ENCODE measurements around the gene KDELR3. TPM values are rescaled to one million over a fixed set of nuclear protein-coding genes. Genes with fewer than 3 reads are reported as not detected.
A peak's percentile ranks its signal among the peaks of the same experiment; 100 is the strongest.

The KDELR3 gene
- total and polyA plus RNA-seq, 10 of the 15 experiments (the other 5 are each of a cell fraction or from before 2014, with no cell fraction given), result 0.15 to 0.98 (median 0.25) TPM; not detected in 1

DNA sequence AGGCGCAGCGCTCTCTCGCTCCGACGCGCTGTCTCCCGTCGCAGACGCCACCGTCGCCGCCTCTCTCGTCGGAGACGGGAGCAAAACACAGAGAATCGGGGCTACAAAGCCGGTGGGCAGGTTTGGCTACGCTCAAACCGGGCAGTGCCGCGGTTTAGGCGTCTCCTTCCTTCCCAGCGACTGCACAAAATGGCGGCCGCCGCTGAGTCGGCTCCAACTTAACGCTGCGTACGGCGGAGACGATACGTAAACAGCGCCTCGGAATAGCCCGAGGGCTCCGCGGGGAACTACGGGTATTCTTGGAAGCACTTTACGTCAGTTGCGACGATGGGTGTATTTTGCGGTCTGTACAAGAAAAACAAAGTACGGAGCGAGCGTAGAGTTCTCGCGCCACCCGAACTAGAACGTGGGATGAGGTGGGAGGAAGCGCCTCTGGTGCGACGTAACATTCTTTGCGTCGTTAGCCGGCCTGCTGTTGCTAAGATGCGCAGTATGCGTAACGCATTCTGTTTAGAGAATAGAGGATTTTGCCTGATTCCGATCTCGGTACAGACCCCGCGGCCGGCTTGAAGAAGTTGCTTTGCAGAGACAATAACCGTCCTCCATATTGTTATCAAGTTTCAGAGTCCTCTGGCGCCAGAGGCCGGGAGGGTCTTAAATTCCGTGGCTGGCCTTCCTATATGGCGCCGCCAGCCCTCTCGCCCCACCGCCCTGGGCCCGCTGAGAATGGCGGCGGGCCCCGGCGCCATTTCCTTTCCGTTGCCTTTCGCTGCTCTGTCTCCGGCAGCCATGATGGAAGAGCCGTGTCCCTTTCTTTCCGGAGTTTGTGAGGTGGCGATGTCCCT, 38.4 kb downstream of the KDELR3 start, which contains the start of gene DDX17 (continued):
- TF ChIP-seq BMI1 (IDR thresholded peaks at IDR 0.05; ENCODE audit: borderline replicate concordance), result no peak
- peak; percentile 62 for TF ChIP-seq SMAD1 (IDR thresholded peaks at IDR 0.05; ENCODE audit: low read depth, partially characterized antibody)
- peak; percentile 93 for TF ChIP-seq POLR2AphosphoS5 (IDR thresholded peaks at IDR 0.05; ENCODE audit: low read length)
- TF ChIP-seq YY1 (IDR thresholded peaks at IDR 0.05; ENCODE audit: low read depth, low read length), result peak; percentile 99
- peak; percentile 76; the same call in 1 of the 2 replicates for TF ChIP-seq ZBTB33 (IDR thresholded peaks at IDR 0.05)
- peak; percentile 66; the same call in 2 of the 3 replicates for TF ChIP-seq POU2F2 (IDR thresholded peaks at IDR 0.05; ENCODE audit: borderline replicate concordance, low read depth, low read length)
- TF ChIP-seq E4F1 (IDR thresholded peaks at IDR 0.05; ENCODE audit: borderline replicate concordance, partially characterized antibody), result peak; percentile 51
- TF ChIP-seq SMARCA5 (IDR thresholded peaks at IDR 0.05), result peak; percentile 84
- TF ChIP-seq CBX3 (IDR thresholded peaks at IDR 0.05; ENCODE audit: borderline replicate concordance, low read depth), result no peak
- no peak for TF ChIP-seq ZNF274 (IDR thresholded peaks at IDR 0.05; ENCODE audit: insufficient read depth, insufficient read length)
- TF ChIP-seq ZBTB11 (CRISPR knock-in tag; IDR thresholded peaks at IDR 0.05), result no peak
- peak in 1 of 2 experiments; percentile 27; a peak in 1 of 3 replicates for TF ChIP-seq EGR1 (IDR thresholded peaks at IDR 0.05; ENCODE audit: borderline replicate concordance in 1 of 2, low read depth in 2 of 2, low read length in 2 of 2)
- TF ChIP-seq CREB1 (IDR thresholded peaks at IDR 0.05; ENCODE audit: low read depth), result peak; percentile 75
- TF ChIP-seq PAX8 (IDR thresholded peaks at IDR 0.05), result peak; percentile 94
- no peak for TF ChIP-seq ATF3 (IDR thresholded peaks at IDR 0.05; ENCODE audit: borderline replicate concordance, extremely low read depth, low read depth, low read length)
- peak; percentile 21 for TF ChIP-seq KLF5 (IDR thresholded peaks at IDR 0.05; ENCODE audit: partially characterized antibody)
- peak; percentile 70; the same call in 1 of the 2 replicates for TF ChIP-seq DPF2 (IDR thresholded peaks at IDR 0.05)
- peak; percentile 70; the same call in 1 of the 2 replicates for TF ChIP-seq RB1 (IDR thresholded peaks at IDR 0.05; ENCODE audit: borderline replicate concordance)
- TF ChIP-seq NR2F1 (conservative IDR thresholded peaks at IDR 0.05), result no peak
- TF ChIP-seq PML (IDR thresholded peaks at IDR 0.05; ENCODE audit: low read length), result peak; percentile 48
- peak; percentile 84 for TF ChIP-seq POLR2A (IDR thresholded peaks at IDR 0.05; ENCODE audit: low read depth, low read length)
- TF ChIP-seq SUPT20H (IDR thresholded peaks at IDR 0.05; ENCODE audit: borderline replicate concordance, control insufficient read depth, low read depth, low read length), result no peak
- peak; percentile 66; the same call in 1 of the 2 replicates for TF ChIP-seq ATF7 (IDR thresholded peaks at IDR 0.05; ENCODE audit: low read depth)
